ENCODE data around the gene KCNN4.

The KCNN4 gene

GRCh38 chr19:43768273-43769050 is 12.3 kb downstream of the KCNN4 start:
- Histone ChIP-seq H3K4me1 (ENCODE audit: control insufficient read depth, insufficient read depth, low read length) (peaks cover 8% of the 10 kb centered on the region), H3K36me3 (ENCODE audit: control insufficient read depth in 2 of 2, insufficient read depth in 1 of 2, low read length in 2 of 2) (no peaks in the 10 kb centered on the region), H3K9me3 (ENCODE audit: control insufficient read depth, insufficient read depth, low read depth, low read length) (no peaks in the 10 kb centered on the region), H3K4me3 (ENCODE audit: low read depth, low read length) (no peak overlapping the region), H3K27ac (ENCODE audit: extremely low read depth, low read depth, low read length) (no peak overlapping the region)
- TF ChIP-seq ZNF19 (tag by site-specific recombination; IDR thresholded peaks at IDR 0.05; ENCODE audit: low read depth) (no peak), ZNF140 (tag by site-specific recombination; IDR thresholded peaks at IDR 0.05) (no peak), MZF1 (tag by site-specific recombination; IDR thresholded peaks at IDR 0.05; ENCODE audit: borderline replicate concordance) (no peak), EGR2 (tag by site-specific recombination; IDR thresholded peaks at IDR 0.05; ENCODE audit: low read depth) (peak; percentile 37), ZBTB48 (tag by site-specific recombination; IDR thresholded peaks at IDR 0.05) (peak; percentile 73; the same call in 1 of the 2 replicates), ZNF555 (tag by site-specific recombination; conservative IDR thresholded peaks at IDR 0.05) (no peak), ZNF521 (tag by site-specific recombination; IDR thresholded peaks at IDR 0.05) (no peak), ZFHX2 (tag by site-specific recombination; conservative IDR thresholded peaks at IDR 0.05) (peak; percentile 75), KLF1 (tag by site-specific recombination; IDR thresholded peaks at IDR 0.05) (no peak), ZSCAN18 (tag by site-specific recombination; IDR thresholded peaks at IDR 0.05) (no peak), ZNF266 (tag by site-specific recombination; IDR thresholded peaks at IDR 0.05; ENCODE audit: low read depth) (no peak), ZNF561 (tag by site-specific recombination; IDR thresholded peaks at IDR 0.05; ENCODE audit: borderline replicate concordance) (no peak), GLI4 (tag by site-specific recombination; IDR thresholded peaks at IDR 0.05) (no peak), ZFP3 (tag by site-specific recombination; IDR thresholded peaks at IDR 0.05; ENCODE audit: low read depth) (no peak), ZNF23 (tag by site-specific recombination; IDR thresholded peaks at IDR 0.05; ENCODE audit: borderline replicate concordance) (no peak), ZNF24 (tag by site-specific recombination; IDR thresholded peaks at IDR 0.05) (peak; percentile 59; the same call in 1 of the 2 replicates), SP7 (tag by site-specific recombination; IDR thresholded peaks at IDR 0.05) (0 out of 2 replicates have a peak, but pooled peaks have one; percentile 28), ZNF629 (tag by site-specific recombination; IDR thresholded peaks at IDR 0.05) (0 out of 2 replicates have a peak, but pooled peaks have one; percentile 43), SCRT1 (tag by site-specific recombination; IDR thresholded peaks at IDR 0.05; ENCODE audit: borderline replicate concordance) (no peak), ZBTB26 (tag by site-specific recombination; optimal IDR thresholded peaks at IDR 0.05) (no peak), RBAK (tag by site-specific recombination; IDR thresholded peaks at IDR 0.05) (no peak), ZNF221 (tag by site-specific recombination; IDR thresholded peaks at IDR 0.05; ENCODE audit: borderline replicate concordance) (no peak), TCF7L2 (IDR thresholded peaks at IDR 0.05; ENCODE audit: borderline replicate concordance, low read depth, low read length) (no peak), ZNF274 (IDR thresholded peaks at IDR 0.05; ENCODE audit: low read length) (no peak), ZNF274 (tag by site-specific recombination; IDR thresholded peaks at IDR 0.05; ENCODE audit: borderline replicate concordance) (no peak), GLIS2 (tag by site-specific recombination; IDR thresholded peaks at IDR 0.05) (no peak), ZNF677 (tag by site-specific recombination; IDR thresholded peaks at IDR 0.05) (no peak), REPIN1 (tag by site-specific recombination; IDR thresholded peaks at IDR 0.05; ENCODE audit: low read depth) (no peak), ZBTB49 (tag by site-specific recombination; IDR thresholded peaks at IDR 0.05; ENCODE audit: low read depth) (no peak)
- CTCF ChIA-PET = interaction anchor here (0.5 to 17.4 kb wide), 18 partner anchors 9 to 1523 kb away, joined by 3 to 213 read pairs (median 4); partner anchors contain the start of genes KCNN4, SMG9, ZNF221 and ZNF576
- POLR2A ChIA-PET = interaction anchor here (0.8 to 1.2 kb wide), 2 partner anchors 100 to 444 kb away, joined by 3 to 4 read pairs; partner anchors contain the start of gene ZNF227
